GM04503 (cell line): ENCODE results near the gene SLC22A16.
"Not testable (repeated sequence)": the region's sequence is repeated elsewhere in the genome, so short reads cannot be mapped to it uniquely, and the experiment has no call there.

Experiments
- DNase-seq: peaks from one replicate; pipeline ENCODE4 v3.0.0-alpha.2; 2012; ENCODE audit warnings: low read depth

The SLC22A16 gene

DNA sequence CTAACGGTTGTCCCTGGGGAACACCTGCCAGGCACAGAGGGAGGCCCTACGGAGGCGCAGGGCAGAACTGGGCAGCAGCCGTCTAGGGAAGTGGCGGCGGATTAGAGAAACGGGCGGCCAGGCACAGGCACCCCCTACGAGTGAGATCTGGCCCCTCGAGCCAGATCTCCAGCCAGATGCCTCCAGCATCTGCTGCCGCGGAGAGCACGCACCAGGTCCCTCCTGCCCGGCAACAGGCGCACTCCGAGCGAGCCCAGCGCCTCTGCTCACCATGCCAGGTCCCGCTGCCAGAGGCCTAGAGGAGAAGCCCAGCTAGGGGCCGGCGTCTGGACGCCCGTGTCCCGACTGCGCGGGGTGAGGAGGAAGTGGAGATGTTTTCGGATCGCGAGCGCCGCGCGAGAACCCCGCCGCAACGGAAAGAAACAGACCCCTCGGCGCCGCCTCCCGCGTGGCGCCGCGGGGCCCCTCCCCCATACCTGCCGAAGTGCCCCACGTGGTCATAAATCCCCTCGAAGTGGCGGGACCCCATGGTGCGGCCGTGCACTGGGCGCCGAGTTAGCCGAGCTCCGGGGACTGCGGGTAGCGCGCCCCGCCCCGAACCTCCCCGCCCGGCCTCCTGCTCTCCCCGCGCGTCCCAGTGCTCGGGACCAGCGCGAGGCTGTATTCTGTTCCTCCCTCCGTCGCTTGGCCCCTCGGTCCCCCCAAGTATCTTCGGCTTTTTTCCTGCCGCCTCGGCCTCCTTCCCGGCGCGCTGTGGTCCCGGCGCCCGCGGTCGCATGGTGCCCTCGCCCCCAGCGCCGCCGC is at the start of gene SLC22A16:
TSS of gene SLC22A16 (minus strand) at position 568 of the 804 bp plus-strand sequence. CDS start at position 529, 39 bp downstream.
- no peak for DNase-seq

- no peak for DNase-seq
Measured at GRCh38 chr6:110525001-110525400, 48.6 kb upstream of the SLC22A16 start.

DNA sequence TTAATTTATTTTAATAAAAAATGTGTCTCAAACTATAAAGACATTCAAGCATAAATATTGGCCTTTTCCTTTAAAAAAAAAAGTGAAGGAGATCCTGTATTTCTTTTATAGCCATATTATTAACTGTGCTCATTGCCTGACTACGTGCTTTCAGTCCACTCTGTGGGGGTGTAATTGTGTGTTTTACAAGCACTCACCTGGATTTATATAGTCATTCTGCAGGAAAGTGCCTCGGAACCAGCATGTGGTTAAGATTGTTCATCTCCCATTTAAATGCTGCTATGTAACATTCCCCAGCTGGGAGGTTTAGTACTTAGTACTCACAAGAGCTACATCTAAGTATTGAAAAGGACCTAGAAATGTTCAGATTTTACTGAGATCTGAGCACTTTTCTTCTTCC is 47.9 kb upstream of the SLC22A16 start:
- no peak for DNase-seq

DNA sequence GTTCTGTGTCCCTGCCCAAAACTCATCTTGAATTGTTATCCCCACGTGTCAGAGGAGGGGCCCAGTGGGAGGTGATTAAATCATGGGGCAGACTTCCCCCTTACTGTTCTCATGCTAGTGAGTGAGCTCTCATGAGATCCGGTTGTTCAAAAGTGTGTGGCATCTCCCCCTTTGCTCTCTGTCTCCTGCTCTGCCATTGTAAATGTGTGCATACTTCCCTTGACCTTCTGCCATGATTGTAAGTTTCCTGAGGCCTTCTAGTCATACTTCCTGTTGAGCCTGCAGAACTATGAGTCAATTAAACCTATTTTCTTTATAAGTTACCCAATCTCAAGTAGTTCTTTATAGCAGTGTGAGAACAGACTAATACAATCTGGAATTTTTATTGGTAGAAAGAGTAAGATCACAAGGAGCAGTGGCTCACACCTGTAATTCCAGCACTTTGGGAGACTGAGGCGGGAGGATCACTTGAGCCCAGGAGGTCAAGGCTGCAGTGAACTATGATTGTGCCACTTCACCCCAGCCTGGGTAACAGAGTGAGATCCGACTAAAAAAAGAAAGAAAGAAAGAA is 47.1 kb upstream of the SLC22A16 start:
- no peak for DNase-seq

GRCh38 chr6:110522427-110522826 is 46.0 kb upstream of the SLC22A16 start:
- DNase-seq = no peak

DNA sequence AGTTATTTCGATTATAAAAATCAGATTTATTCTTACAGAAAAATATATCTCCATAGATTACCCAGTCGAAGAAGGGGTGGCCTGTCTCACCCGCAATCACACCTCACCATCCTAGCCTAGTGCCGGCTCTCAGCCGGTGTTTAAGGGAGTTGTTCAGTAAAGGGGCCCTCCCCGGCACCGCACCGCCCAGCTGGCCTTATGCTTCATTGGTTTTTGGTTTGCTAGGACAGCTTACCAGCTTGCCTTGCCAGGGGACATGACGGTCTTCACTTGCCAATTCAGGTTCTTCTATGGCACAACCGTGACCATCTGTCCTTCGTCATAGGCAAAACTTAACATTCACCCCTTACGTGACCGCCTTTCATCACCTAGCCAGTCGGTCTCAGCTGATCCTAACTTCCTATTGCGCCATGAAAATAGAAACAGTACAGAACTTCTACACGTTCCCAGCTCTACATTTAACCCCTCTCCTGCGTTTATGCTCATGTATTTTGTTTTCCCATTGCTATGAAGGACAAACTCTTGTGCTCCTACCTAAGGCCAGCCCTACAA is 44.7 kb upstream of the SLC22A16 start:
- DNase-seq = no peak

DNA sequence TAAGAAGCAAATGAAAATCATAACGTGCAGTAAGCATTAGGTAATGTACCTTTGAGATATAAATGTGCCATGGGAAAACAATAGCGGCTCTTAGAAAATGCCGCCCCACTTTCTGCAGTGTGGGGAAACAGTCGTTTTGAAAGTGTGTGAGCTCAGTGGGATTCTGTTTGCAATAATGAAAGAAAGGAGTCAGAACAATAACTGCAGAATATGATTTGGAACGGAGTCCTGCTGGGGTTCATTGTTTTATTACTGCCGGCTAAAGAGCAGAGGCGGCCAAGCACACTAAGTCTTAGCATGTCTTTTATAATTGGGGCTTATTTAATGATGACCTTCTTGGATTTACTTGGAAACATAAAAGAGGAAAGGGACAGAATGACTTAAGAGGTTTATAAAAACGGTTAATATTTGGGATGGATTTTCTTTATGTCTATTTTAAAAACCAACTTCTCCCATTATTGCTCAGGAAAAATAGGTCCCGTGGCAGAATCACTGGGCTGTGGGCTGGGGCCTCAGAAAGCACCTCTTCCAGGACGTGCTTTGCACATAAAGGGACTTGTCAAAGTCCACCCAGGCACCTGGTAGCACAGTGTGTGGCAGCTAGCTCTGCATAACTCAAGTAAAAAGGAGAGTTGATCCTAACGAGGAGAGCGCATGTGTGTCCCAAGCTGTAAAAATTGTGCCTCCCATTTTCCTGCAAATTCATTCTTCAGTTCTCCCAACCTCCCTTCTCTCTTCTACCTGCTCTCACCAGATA is 44.0 kb upstream of the SLC22A16 start:
- no peak for DNase-seq

DNA sequence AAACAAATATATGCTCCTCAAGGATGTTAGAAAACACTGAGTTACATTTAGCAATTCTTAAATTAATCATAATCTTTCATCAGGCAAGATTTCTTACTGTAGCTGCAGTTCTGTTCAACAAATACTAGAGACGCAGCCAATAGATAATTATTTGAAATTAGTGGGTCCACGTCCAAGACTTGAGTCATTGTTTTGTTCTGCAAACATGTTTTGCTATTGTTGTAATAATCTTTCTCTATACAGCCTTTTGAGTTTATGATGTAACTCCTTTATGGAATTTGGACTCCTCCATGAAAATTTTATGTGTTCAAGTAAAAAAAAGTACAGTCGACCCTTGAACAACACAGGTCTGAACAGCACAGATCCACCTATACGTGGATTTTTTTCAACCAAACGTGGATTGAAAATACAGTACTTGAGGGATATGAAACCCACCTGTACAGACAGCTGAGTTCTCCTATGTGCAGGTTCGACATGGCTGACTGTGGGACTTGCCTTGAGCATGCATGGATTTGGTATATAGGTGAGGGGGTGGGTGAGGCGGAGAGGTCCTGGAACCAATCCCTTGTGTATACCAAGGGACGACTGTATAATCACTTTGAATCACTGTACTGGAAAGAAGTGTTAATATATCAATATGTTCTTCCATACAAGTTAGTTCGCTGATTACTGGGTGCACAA is 41.3 kb upstream of the SLC22A16 start:
- DNase-seq = no peak

DNA sequence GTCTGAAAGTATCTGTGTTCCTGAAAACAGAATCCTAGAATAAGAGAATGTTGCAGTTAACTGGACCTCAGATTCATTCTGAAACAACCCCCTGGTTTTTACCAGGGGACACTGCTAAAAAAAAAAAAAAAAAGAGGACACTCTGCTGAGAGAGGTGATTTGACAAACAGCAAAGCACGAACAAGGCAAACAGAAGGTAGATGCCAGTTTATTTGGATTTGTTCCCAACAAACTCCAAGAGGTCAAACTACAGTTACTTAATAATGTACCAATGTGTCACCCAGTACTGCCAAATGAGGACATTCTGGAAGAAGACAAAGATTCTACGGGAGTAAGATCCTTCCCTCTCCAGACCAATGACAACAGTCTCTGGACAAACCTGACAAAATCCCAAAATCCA is 40.6 kb upstream of the SLC22A16 start:
- no peak for DNase-seq

DNA sequence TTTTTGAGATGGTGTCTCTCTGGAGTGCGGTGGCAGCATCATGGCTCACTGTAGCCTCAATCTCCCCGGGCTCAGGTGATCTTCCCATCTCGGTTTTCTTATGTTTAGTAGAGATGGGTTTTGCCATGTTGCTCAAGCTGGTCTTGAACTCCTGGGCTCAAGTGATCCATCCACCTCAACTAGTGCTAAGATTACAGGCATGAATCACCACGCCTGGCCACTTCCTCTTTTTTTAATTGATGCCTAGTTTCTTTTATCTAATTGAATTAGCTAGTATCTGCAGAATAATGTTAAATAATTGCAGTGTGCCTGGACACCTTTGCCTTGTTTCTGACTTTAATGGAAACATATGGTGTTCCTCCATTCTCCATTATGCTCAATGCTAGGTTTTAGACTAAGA is 38.4 kb upstream of the SLC22A16 start:
- no peak for DNase-seq

GRCh38 chr6:110512991-110513390 is 36.6 kb upstream of the SLC22A16 start:
- no peak for DNase-seq

DNA sequence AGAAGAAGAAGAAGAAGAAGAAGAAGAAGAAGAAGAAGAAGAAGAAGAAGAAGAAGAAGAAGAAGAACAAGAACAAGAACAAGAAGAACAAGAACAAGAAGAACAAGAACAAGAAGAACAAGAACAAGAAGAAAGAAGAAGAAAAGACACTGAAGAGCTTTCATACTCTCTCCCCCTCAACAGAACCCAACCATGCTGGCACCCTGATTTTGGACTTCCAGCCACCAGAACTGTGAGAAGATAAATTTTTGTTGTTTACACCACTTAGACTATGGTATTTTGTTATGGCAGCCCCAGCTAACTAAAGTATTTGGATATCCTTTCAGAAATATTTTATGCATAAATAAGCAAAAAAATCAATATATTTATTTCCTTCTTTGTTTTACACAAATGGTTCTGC is 36.1 kb upstream of the SLC22A16 start:
- not testable (repeated sequence) for DNase-seq

GRCh38 chr6:110511401-110511800 is 35.0 kb upstream of the SLC22A16 start:
- no peak for DNase-seq

- DNase-seq = no peak
Measured at GRCh38 chr6:110509617-110510241, 33.3 kb upstream of the SLC22A16 start.

DNA sequence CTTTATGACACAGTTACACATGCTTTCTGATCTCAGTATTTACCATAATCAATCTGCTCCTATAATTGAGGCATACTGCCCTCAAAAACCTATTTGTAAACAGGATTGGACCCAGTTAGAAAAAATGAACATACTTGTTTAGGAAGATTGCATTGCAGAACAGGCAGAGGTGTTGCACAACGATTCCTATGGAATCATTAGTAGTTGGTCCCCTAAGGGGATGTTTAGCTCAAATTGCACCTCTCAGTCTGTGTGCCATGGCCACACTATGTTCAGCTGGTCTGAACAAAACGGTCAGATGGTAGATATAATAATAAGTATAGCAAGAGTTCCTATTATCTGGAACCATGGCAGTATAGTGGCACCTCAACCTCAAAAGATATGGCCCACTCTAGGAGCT is 28.5 kb upstream of the SLC22A16 start:
- DNase-seq = not testable (repeated sequence)

DNA sequence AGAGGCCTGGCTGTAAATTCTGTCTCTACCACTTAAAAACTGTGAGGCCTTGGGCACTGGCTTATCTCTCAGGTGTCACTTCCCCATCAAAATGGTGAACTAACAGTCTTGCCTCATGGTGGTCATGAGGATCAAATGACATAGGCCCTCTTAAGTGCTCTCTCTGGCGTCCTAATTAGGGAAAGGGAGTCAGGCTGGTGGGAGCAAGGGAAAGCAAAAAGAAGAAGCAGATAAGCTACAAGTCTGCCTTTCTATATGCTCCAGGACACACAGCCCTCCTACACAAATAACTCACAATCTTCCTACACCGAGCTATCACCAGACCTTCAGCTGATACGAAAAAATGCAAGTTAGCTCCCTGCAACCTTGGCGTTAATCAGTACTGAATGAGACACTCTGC is 19.5 kb upstream of the SLC22A16 start:
- no peak for DNase-seq

DNA sequence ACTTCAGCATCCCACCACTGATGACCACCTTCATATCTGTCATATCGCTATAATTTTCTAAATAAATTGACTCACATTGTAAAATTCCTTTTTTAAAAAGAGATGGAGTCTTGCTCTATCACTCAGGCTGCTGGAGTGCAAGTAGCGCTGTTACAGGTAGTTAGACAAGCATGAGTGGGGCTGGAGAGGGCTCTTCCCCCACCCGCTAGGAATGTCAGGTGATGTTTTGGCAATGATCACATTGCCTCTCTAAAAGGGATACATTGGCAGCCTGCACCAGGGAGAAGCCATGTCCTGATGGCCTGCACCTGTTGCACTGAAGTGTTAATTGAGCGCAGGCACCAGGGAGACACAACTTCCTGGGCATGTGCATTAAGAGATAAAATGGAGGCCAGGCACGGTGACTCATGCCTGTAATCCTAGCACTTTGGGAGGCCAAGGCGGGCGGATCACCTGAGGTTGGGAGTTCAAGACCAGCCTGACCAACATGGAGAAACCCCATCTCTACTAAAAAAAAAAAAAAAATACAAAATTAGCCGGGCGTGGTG is 16.9 kb upstream of the SLC22A16 start:
- DNase-seq = no peak

DNA sequence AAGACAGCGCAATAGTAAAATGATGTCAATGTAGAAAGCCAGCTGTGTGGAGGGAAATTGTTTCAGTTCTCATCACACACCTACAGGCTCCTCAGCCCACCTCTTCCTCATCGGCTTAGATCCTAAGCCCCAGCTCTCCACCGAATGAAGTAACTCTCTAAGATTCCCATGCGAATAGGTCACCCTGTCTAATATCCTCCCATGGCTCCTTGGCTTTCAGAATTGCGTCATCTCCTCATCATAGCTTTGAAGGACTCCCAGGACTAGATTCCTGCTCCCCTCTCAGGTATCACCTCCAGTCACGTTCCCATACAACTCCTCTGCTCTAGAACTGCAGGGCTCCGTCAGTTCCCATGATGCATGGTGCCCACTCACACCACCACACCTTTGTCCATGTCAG is 16.2 kb upstream of the SLC22A16 start:
- DNase-seq = no peak

GRCh38 chr6:110491644-110492317 is 15.4 kb upstream of the SLC22A16 start:
- no peak for DNase-seq

DNA sequence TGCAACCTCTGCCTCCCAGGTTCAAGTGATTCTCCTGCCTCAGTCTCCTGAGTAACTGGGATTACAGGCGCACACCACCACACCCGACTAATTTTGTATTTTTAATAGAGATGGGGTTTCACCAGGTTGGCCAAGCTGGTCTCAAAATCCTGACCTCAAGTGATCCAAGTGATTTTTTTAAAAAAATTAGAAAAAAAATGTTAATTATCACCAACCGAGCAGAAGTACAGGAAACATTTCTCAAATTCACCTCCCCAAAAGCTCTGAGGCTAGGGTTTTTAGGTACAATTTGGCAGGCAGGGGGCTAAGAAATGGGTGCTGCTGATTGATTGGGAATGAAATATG is 14.9 kb upstream of the SLC22A16 start:
- DNase-seq = no peak

DNA sequence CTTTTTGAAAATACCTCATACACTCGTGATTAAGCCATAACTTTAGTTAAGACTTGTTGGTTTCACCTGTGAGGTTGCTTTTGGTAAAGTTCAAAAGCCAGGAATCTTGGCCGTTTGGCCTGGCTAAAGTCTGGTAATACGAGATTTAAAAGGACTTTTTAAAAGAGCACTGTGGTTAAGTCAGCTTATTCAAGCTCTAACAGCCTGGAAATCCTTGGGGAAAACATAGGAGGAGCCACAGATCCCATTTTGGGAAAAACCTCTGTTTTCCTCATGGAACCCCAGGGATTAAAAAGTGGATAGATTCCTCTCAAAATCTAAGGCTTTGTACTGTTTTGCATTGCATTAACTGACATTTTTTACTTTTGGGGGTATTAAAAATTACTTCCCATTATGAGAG is 13.7 kb upstream of the SLC22A16 start:
- no peak for DNase-seq
